Caco-2 (cell line): ENCODE results near the gene PDE6G. TPM values are rescaled to one million over a fixed set of nuclear protein-coding genes. Genes with fewer than 3 reads are reported as not detected.

Source experiments
- BruUV-seq: library from RNA; stranded (reverse); fragments of 400-500 nt; replicated peaks from 2 replicates; lab custom pipeline; 2021; lab: Mats Ljungman, UMichigan
- CTCF ChIA-PET: fragments of 300-600 bp; sonication (Branson Sonifier 250); formaldehyde crosslinking; loops from one replicate; lab custom pipeline; 2022; ENCODE audit warnings: antibody characterized with exemption; lab: Charles Lee
- POLR2A ChIA-PET: fragments of 300-600 bp; sonication (Branson Sonifier 250); formaldehyde crosslinking; loops from one replicate; lab custom pipeline; 2022; ENCODE audit warnings: antibody characterized with exemption; lab: Charles Lee
- DNase-seq, 2 experiments: peaks; one replicate each; pipeline versions ENCODE4 v3.0.0 to v3.0.0-alpha.2; 2020 to 2022
- H3K27me3 ChIP-seq: replicated peaks from 2 replicates; pipeline ENCODE4 v1.6.0; 2011; ENCODE audit warnings: low read length; ENCODE audit not compliant: control insufficient read depth, insufficient read depth
- H3K36me3 ChIP-seq: 2 replicates; pipeline ENCODE4 v1.5.1; 2011; ENCODE audit warnings: low read length; ENCODE audit not compliant: control insufficient read depth, insufficient read depth
- H3K4me1 ChIP-seq: fragments of 250-450 bp; sonication (Bioruptor Pico); 2 replicates; pipeline ENCODE4 v1.5.1; 2020; ENCODE audit warnings: mild to moderate bottlenecking
- H3K4me3 ChIP-seq: 2 replicates; pipeline ENCODE4 v1.5.1; 2011; ENCODE audit warnings: low read depth, mild to moderate bottlenecking, control low read depth, low read length
- H3K9me3 ChIP-seq: fragments of 250-450 bp; sonication (Bioruptor Pico); 2 replicates; pipeline ENCODE4 v1.5.1; 2020; ENCODE audit warnings: mild to moderate bottlenecking, moderate library complexity
- H3K27ac Mint-ChIP-seq: one replicate; pipeline ENCODE4 v1.8.0; 2022; ENCODE audit warnings: mixed read lengths; ENCODE audit not compliant: unreplicated experiment
- H3K27me3 Mint-ChIP-seq: one replicate; pipeline ENCODE4 v1.8.0; 2022; ENCODE audit warnings: mixed read lengths; ENCODE audit not compliant: insufficient read depth, unreplicated experiment
- H3K36me3 Mint-ChIP-seq: one replicate; pipeline ENCODE4 v1.8.0; 2022; ENCODE audit warnings: mild to moderate bottlenecking, mixed read lengths; ENCODE audit not compliant: insufficient read depth, unreplicated experiment
- H3K4me1 Mint-ChIP-seq: one replicate; pipeline ENCODE4 v1.8.0; 2022; ENCODE audit warnings: low read depth, mixed read lengths; ENCODE audit not compliant: unreplicated experiment
- H3K4me3 Mint-ChIP-seq: one replicate; pipeline ENCODE4 v1.8.0; 2022; ENCODE audit warnings: mild to moderate bottlenecking, moderate library complexity, mixed read lengths; ENCODE audit not compliant: unreplicated experiment
- H3K9me3 Mint-ChIP-seq: one replicate; pipeline ENCODE4 v1.8.0; 2022; ENCODE audit warnings: mixed read lengths; ENCODE audit not compliant: unreplicated experiment
- CTCF ChIP-seq, 2 experiments: fragments of 200-600 bp in 1 of 2; IDR thresholded peaks; 1 replicate in 1 of 2; 2 replicates in 1 of 2; pipeline versions ENCODE4 v1.5.1 to v1.8.0; 2011 to 2022; ENCODE audit warnings: antibody characterized with exemption in 1 of 2, control low read depth in 1 of 2, inconsistent platforms in 1 of 2, low read depth in 1 of 2, low read length in 1 of 2, mild to moderate bottlenecking in 1 of 2, moderate library complexity in 1 of 2; ENCODE audit not compliant: insufficient read depth in 1 of 2, severe bottlenecking in 1 of 2, unreplicated experiment in 1 of 2
- intact Hi-C: fragments of 100-400 bp; cut with micrococcal nuclease; formaldehyde crosslinking; loops from one replicate; pipeline ENCODE4 v1.10.0; 2022; ENCODE audit not compliant: unreplicated experiment
- total RNA-seq: library from RNA; stranded (reverse); gene quantifications from 2 replicates; pipeline ENCODE4 v1.2.3, GENCODE V29; 2022

The PDE6G gene
- total RNA-seq, 1 experiment from 2014 or later: not detected

GRCh38 chr17:81672954-81673353 is 16.6 kb upstream of the PDE6G start:
- no peak overlapping the region for H3K4me3 ChIP-seq
- H3K9me3 Mint-ChIP-seq: no peaks in the 10 kb centered on the region
- DNase-seq: no peak
- intact Hi-C loops: no loop called here
- no peak overlapping the region for H3K4me3 Mint-ChIP-seq
- no peaks in the 10 kb centered on the region for H3K9me3 ChIP-seq
- H3K27ac Mint-ChIP-seq: no peak overlapping the region
- no peaks in the 10 kb centered on the region for H3K27me3 Mint-ChIP-seq
- ChIA-PET CTCF (no interaction called here), POLR2A (no interaction called here)
- H3K27me3 ChIP-seq: no peaks in the 10 kb centered on the region
- peaks cover 10% of the 10 kb centered on the region for H3K4me1 Mint-ChIP-seq
- no peaks in the 10 kb centered on the region for H3K4me1 ChIP-seq
- peaks cover 89% of the 10 kb centered on the region for H3K36me3 Mint-ChIP-seq
- TF ChIP-seq CTCF (IDR thresholded peaks at IDR 0.05; ENCODE audit: insufficient read depth in 1 of 2, low read depth in 1 of 2, low read length in 1 of 2, severe bottlenecking in 1 of 2, unreplicated experiment in 1 of 2): no peak
- BruUV-seq: no TSS peak
- H3K36me3 ChIP-seq: peaks cover 7% of the 10 kb centered on the region; the same call in 1 of the 2 replicates

GRCh38 chr17:81672504-81672903 is 16.2 kb upstream of the PDE6G start:
- H3K27me3 ChIP-seq: no peaks in the 10 kb centered on the region
- H3K36me3 Mint-ChIP-seq: peaks cover 89% of the 10 kb centered on the region
- no peak for DNase-seq
- H3K9me3 ChIP-seq: no peaks in the 10 kb centered on the region
- H3K4me3 ChIP-seq: no peak overlapping the region
- H3K4me3 Mint-ChIP-seq: no peak overlapping the region
- H3K4me1 ChIP-seq: peaks cover 4% of the 10 kb centered on the region; the same call in 1 of the 2 replicates
- CTCF ChIA-PET: no interaction called here
- POLR2A ChIA-PET: interaction anchor here (0.6 kb wide), 1 partner anchor 791 kb away, joined by 3 read pairs; no protein-coding TSS in a partner anchor
- H3K27ac Mint-ChIP-seq: no peak overlapping the region
- H3K9me3 Mint-ChIP-seq: no peaks in the 10 kb centered on the region
- no TSS peak for BruUV-seq
- no peaks in the 10 kb centered on the region for H3K27me3 Mint-ChIP-seq
- TF ChIP-seq CTCF (IDR thresholded peaks at IDR 0.05; ENCODE audit: insufficient read depth in 1 of 2, low read depth in 1 of 2, low read length in 1 of 2, severe bottlenecking in 1 of 2, unreplicated experiment in 1 of 2): no peak
- H3K4me1 Mint-ChIP-seq: peaks cover 14% of the 10 kb centered on the region
- peaks cover 7% of the 10 kb centered on the region; the same call in 1 of the 2 replicates for H3K36me3 ChIP-seq
- intact Hi-C loops: no loop called here

- Mint-ChIP-seq H3K4me3 (peak overlapping the region; percentile 90), H3K4me1 (peaks cover 24% of the 10 kb centered on the region), H3K27ac (peak overlapping the region; percentile 86), H3K27me3 (no peaks in the 10 kb centered on the region), H3K36me3 (peaks cover 67% of the 10 kb centered on the region), H3K9me3 (no peaks in the 10 kb centered on the region)
- no peaks in the 10 kb centered on the region for H3K9me3 ChIP-seq
- peaks cover 6% of the 10 kb centered on the region; the same call in 1 of the 2 replicates for H3K36me3 ChIP-seq
- POLR2A ChIA-PET: interaction anchor here (0.7 to 1.6 kb wide), 2 partner anchors 15 to 370 kb away, joined by 5 to 13 read pairs; partner anchors contain the start of gene DCXR
- H3K4me1 ChIP-seq: peaks cover 14% of the 10 kb centered on the region
- CTCF ChIA-PET: interaction anchor here (0.6 kb wide), 1 partner anchor 487 kb away, joined by 4 read pairs; no protein-coding TSS in a partner anchor
- intact Hi-C loops: no loop called here
- no peak overlapping the region; the same call in 1 of the 2 replicates for H3K4me3 ChIP-seq
- no TSS peak for BruUV-seq
- no peak for TF ChIP-seq CTCF (IDR thresholded peaks at IDR 0.05; ENCODE audit: insufficient read depth in 1 of 2, low read depth in 1 of 2, low read length in 1 of 2, severe bottlenecking in 1 of 2, unreplicated experiment in 1 of 2)
- no peaks in the 10 kb centered on the region for H3K27me3 ChIP-seq
- DNase-seq: no peak
Measured at GRCh38 chr17:81667754-81668153, 11.4 kb upstream of the PDE6G start.
